Right renal cortex interstitium (tissue), 3 donors: Measurements from ENCODE around the gene CHIT1. TPM values are rescaled to one million over a fixed set of nuclear protein-coding genes. Genes with fewer than 3 reads are reported as not detected.

Source experiments
- DNase-seq, 3 donors: peaks; one replicate each; pipeline ENCODE4 v3.0.0-alpha.2; 2013; ENCODE audit warnings: low read depth in 3 of 3, low spot score in 2 of 3
- polyA plus RNA-seq, 3 donors: library from polyadenylated mRNA; unstranded; fragments of 120-200 nt; gene quantifications; one replicate each; pipeline ENCODE4 v1.2.1, GENCODE V29; 2013; ENCODE audit not compliant: insufficient read length in 3 of 3

Gene CHIT1
- polyA plus RNA-seq, 3 donors: 0.11 to 0.21 (median 0.15) TPM

GRCh38 chr1:203177470-203178039, 51.9 kb downstream of the CHIT1 start:
- no peak for DNase-seq

GRCh38 chr1:203177036-203177405, 52.5 kb downstream of the CHIT1 start:
- DNase-seq: no peak

GRCh38 chr1:203176273-203177035, 53.0 kb downstream of the CHIT1 start:
- DNase-seq: no peak

- DNase-seq: no peak
These were observed 53.6 kb downstream of the CHIT1 start for GRCh38 chr1:203175827-203176241.

- DNase-seq: no peak
These were observed 54.1 kb downstream of the CHIT1 start, which contains the start of gene MYBPH for GRCh38 chr1:203175237-203175826. MYBPH (minus strand) TSS chr1:203175826; CDS start chr1:203175755, 71 bp downstream.

- DNase-seq: no peak
These were observed 55.0 kb downstream of the CHIT1 start for GRCh38 chr1:203174324-203174985.

- no peak for DNase-seq
These were observed 55.9 kb downstream of the CHIT1 start for GRCh38 chr1:203173566-203173965.

- DNase-seq: no peak
These were observed 56.4 kb downstream of the CHIT1 start for GRCh38 chr1:203173011-203173555.

GRCh38 chr1:203172184-203173010, 57.1 kb downstream of the CHIT1 start:
- no peak for DNase-seq

GRCh38 chr1:203171341-203172183, 57.9 kb downstream of the CHIT1 start:
- no peak for DNase-seq

GRCh38 chr1:203170625-203171330, 58.7 kb downstream of the CHIT1 start:
- no peak for DNase-seq

- no peak for DNase-seq
These were observed 59.5 kb downstream of the CHIT1 start for GRCh38 chr1:203169770-203170520.

GRCh38 chr1:203168991-203169390, 60.5 kb downstream of the CHIT1 start:
- no peak for DNase-seq

- no peak for DNase-seq
These were observed 61.2 kb downstream of the CHIT1 start for GRCh38 chr1:203168256-203168786.

GRCh38 chr1:203167913-203168200, 61.6 kb downstream of the CHIT1 start:
- no peak for DNase-seq

- DNase-seq: no peak
These were observed 62.2 kb downstream of the CHIT1 start for GRCh38 chr1:203167026-203167912.
